ENCODE data around the gene DDN. TPM values are rescaled to one million over a fixed set of nuclear protein-coding genes. Genes with fewer than 3 reads are reported as not detected.
A peak's percentile ranks its signal among the peaks of the same experiment; 100 is the strongest.

DDN gene
- total RNA-seq, 1 donor from 2014 or later, result 0.26 TPM

DNA sequence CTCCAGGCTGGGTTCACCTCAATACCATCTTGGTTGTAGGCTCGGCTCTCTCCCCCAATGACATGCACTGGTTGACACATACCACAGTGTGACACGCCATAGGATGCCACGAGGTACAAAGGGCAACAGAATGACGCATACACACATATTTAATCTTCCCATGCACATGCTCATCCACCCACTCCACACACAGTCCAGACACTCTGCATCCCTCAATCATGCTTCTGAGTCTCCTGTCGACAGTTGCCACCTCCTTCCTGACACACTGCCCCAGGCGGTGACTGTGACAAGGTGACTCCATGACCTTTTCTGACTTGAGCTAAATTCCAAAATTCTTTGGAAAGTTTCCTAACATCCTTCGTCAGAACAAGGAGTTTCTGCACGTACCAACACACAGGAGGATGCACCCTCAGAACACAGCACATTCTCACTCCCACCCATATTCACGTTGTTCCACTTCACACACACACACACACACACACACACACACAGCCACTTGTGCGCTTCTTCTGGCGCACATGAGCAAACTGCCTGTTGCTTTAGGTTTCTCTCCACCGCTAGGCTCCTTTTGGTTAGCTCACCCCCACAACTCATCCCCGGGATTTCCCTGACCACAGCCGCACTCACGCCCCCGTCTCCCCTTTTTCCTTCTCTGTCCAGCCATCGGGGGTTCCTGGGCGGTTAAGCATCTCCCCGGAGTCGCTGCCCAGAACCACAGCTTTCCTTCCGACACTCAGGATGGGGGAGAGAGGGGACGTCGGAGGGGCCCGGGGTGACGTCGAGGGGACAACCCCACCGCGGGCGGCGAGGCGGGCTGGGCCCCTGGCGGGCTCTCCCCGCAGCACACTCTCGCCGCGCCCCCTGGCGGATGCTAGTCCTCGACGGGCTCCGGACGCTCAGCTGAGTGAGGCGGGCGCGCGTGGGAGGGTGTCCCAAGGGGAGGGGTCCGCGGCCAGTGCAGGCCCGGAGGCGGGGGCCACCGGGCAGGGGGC lies 21.6 kb downstream of the DDN start:
- no peak overlapping the region for H3K4me3 ChIP-seq (ENCODE audit: low read depth, low read length)
- no peak for DNase-seq (ENCODE audit: low read depth)

DNA sequence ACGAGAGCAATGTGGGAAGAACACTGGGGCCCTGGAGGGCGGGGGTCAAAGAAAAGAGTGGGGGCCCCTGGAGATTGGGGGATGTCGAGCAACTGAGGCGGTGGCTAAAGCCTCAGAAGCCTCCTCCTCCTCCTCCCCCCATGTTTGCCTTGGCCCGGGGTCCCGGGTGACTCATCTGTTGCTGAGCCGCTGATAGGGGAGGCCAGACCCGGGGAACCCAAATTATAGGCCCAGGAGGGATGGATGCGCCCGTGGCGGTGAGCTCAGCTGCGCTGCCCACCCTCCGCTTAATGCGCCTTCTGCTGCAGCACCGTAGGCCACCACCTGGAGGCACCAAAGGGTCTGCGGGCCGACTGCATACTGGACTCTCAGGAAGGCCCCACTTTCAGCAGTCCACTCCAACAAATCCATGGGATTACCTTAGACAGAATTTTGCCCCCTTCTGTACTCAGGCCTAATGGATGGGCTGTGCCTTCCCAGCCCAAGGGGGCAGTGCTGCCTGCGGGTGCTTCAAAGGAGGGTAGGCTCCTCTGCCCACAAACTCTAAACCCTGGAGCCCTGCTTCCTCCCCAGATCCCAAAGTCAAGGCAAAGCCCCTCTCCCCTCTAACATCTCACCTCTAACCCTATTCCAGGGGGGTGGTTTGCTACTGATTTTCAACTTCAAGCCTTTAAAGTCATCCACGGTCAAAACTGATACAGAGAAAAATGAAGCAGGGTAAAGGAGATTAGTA lies 25.1 kb downstream of the DDN start:
- TF ChIP-seq, protein P1, sequence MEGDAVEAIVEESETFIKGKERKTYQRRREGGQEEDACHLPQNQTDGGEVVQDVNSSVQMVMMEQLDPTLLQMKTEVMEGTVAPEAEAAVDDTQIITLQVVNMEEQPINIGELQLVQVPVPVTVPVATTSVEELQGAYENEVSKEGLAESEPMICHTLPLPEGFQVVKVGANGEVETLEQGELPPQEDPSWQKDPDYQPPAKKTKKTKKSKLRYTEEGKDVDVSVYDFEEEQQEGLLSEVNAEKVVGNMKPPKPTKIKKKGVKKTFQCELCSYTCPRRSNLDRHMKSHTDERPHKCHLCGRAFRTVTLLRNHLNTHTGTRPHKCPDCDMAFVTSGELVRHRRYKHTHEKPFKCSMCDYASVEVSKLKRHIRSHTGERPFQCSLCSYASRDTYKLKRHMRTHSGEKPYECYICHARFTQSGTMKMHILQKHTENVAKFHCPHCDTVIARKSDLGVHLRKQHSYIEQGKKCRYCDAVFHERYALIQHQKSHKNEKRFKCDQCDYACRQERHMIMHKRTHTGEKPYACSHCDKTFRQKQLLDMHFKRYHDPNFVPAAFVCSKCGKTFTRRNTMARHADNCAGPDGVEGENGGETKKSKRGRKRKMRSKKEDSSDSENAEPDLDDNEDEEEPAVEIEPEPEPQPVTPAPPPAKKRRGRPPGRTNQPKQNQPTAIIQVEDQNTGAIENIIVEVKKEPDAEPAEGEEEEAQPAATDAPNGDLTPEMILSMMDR (IDR thresholded peaks at IDR 0.05; ENCODE audit: insufficient read depth, low read length, severe bottlenecking), result peak; percentile 70
- Histone ChIP-seq H3K27me3 (ENCODE audit: control insufficient read depth, insufficient read depth, low read length) (peaks cover 57% of the 10 kb centered on the region), H3K36me3 (ENCODE audit: control insufficient read depth, insufficient read depth, low read length) (no peaks in the 10 kb centered on the region), H3K4me3 (ENCODE audit: low read depth, low read length) (no peak overlapping the region)
- DNase-seq (ENCODE audit: low read depth) (no peak), FAIRE-seq (no peak)

More for the DNA sequence above, 21.6 kb downstream of the DDN start:
- Histone ChIP-seq H3K27me3 (ENCODE audit: control insufficient read depth, insufficient read depth, low read length) (peaks cover 64% of the 10 kb centered on the region), H3K36me3 (ENCODE audit: control insufficient read depth, insufficient read depth, low read length) (no peaks in the 10 kb centered on the region)
- peak; percentile 47 for FAIRE-seq
- TF ChIP-seq, protein P1 (IDR thresholded peaks at IDR 0.05; ENCODE audit: insufficient read depth, low read length, severe bottlenecking), result peak; percentile 85

DNA sequence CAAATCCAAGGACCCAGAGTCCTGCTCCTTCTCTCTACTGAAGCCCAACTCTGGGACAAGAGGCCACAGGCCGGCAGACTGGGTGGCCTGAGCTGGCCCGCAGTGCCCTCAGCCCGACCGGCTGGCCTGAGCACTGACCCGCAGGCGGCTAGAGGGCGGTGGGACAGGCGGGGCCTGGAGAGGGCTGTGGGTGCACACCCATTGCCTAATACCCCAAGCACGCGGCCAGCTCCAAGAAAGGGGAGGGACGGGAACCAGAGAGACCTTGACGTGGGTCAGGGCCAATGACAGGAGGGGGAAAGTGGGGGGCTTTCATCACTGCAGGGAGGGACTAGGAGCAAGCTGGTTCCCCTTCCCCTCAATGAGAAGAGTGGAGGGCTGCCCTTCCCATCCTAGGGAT lies 25.6 kb downstream of the DDN start:
- no peak for DNase-seq (ENCODE audit: low read depth)
- TF ChIP-seq, protein P1 (IDR thresholded peaks at IDR 0.05; ENCODE audit: insufficient read depth, low read length, severe bottlenecking), result no peak
- Histone ChIP-seq H3K4me3 (ENCODE audit: low read depth, low read length) (no peak overlapping the region), H3K27me3 (ENCODE audit: control insufficient read depth, insufficient read depth, low read length) (peaks cover 51% of the 10 kb centered on the region), H3K36me3 (ENCODE audit: control insufficient read depth, insufficient read depth, low read length) (no peaks in the 10 kb centered on the region)
- FAIRE-seq, result no peak

DNA sequence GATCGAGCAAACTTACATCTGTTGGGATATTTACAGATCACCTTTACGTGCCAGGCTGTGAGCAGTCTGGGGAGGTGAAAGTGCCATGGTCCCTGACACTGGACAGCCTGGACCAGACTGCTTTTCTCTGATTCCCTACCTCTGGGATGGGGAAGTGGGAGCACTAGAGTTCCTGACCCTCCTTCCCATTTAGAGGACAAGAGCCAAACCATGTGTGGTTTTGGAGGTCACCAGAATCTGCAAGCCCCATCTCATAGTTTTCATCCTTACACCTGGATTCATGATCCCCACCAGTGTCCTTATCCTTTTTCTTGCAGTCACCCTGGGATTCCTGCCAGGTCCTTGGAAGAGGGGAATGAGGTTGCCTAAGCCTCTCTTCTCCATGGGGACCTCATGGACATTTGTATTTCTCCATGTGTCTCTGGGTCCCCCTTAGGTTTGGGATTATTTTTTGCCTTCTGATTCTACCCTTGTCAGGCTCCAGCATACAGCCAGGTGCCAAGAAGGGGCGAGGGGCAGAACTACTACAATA lies 26.2 kb downstream of the DDN start:
- FAIRE-seq (no peak), DNase-seq (ENCODE audit: low read depth) (no peak)
- peaks cover 46% of the 10 kb centered on the region for H3K27me3 ChIP-seq (ENCODE audit: control insufficient read depth, insufficient read depth, low read length)
- H3K36me3 ChIP-seq (ENCODE audit: control insufficient read depth, insufficient read depth, low read length), result no peaks in the 10 kb centered on the region
- no peak overlapping the region for H3K4me3 ChIP-seq (ENCODE audit: low read depth, low read length)
- TF ChIP-seq, protein P1 (IDR thresholded peaks at IDR 0.05; ENCODE audit: insufficient read depth, low read length, severe bottlenecking), result no peak

DNA sequence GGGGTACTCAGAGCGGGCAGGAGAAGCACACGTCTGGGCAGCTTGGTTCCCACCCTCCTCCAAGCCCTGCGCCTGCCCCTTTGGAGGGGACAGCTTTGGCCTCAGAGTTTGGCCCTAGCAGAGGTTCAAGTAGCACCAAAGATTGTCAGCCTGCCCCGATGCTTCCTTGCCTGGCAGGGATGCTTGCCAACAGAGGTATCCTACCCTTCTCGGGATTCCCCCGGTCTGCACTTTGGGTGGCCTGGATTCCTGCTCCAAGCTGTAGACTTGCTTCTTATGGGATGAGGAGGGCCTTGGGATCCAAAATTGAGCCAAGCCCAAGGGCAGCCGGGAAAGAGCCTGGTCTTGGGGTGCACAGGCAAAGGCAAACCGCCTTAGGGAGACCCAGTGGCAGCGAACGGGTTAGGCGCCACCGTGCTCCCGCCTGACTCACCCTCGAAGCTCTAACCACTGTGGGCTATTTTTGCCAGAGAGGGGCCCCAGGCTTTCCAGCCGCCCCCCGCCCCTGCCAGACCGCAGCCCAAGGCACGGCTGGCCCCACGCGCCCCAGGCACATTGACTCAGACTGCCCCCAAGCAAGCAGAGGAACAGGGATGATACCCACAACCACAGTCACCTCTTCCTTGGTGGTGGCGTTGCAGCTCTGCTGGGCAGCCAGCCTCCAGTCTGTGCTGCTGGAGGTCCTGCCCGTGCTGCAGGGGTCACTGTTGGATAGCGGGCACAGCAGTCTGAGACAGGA lies 26.8 kb downstream of the DDN start:
- peaks cover 41% of the 10 kb centered on the region for H3K27me3 ChIP-seq (ENCODE audit: control insufficient read depth, insufficient read depth, low read length)
- H3K36me3 ChIP-seq (ENCODE audit: control insufficient read depth, insufficient read depth, low read length), result no peaks in the 10 kb centered on the region
- no peak for DNase-seq (ENCODE audit: low read depth)
- TF ChIP-seq, protein P1 (IDR thresholded peaks at IDR 0.05; ENCODE audit: insufficient read depth, low read length, severe bottlenecking), result no peak
- FAIRE-seq, result no peak
- no peak overlapping the region for H3K4me3 ChIP-seq (ENCODE audit: low read depth, low read length)
